Astrocyte (in vitro differentiated cells and primary cell): ENCODE results near the gene KIAA0513. TPM values are rescaled to one million over a fixed set of nuclear protein-coding genes. Genes with fewer than 3 reads are reported as not detected.

Experiments used
- DNase-seq: peaks from one replicate; pipeline ENCODE4 v3.0.0-alpha.2; 2010; ENCODE audit warnings: low read depth
- FAIRE-seq: peaks from 2 replicates; lab custom pipeline; 2011; peaks lifted over from hg19 to GRCh38; lab: Jason Lieb, UNC
- H2AFZ ChIP-seq: 2 replicates; pipeline ENCODE4 v1.6.0; 2012; ENCODE audit warnings: low read depth, low read length, inconsistent platforms
- H3K27ac ChIP-seq: 2 replicates; pipeline ENCODE4 v1.5.1; 2011; ENCODE audit warnings: low read depth, low read length, inconsistent platforms
- H3K27me3 ChIP-seq: 2 replicates; pipeline ENCODE4 v1.6.0; 2011; ENCODE audit warnings: low read length, inconsistent platforms; ENCODE audit not compliant: insufficient read depth
- H3K36me3 ChIP-seq: 2 replicates; pipeline ENCODE4 v1.5.1; 2011; ENCODE audit warnings: low read length, inconsistent platforms; ENCODE audit not compliant: insufficient read depth
- H3K4me1 ChIP-seq: 2 replicates; pipeline ENCODE4 v1.5.1; 2011; ENCODE audit warnings: low read length, inconsistent platforms; ENCODE audit not compliant: insufficient read depth
- H3K4me2 ChIP-seq: 2 replicates; pipeline ENCODE4 v1.6.0; 2012; ENCODE audit warnings: low read length, inconsistent platforms
- H3K4me3 ChIP-seq: 2 replicates; pipeline ENCODE4 v1.5.1; 2011; ENCODE audit warnings: low read depth, mild to moderate bottlenecking, low read length, inconsistent platforms; ENCODE audit not compliant: insufficient read depth
- H3K79me2 ChIP-seq: 2 replicates; pipeline ENCODE4 v1.6.0; 2012; ENCODE audit warnings: mild to moderate bottlenecking, low read length, inconsistent platforms; ENCODE audit not compliant: insufficient read depth
- H3K9ac ChIP-seq: 2 replicates; pipeline ENCODE4 v1.6.0; 2012; ENCODE audit warnings: mild to moderate bottlenecking, low read length, inconsistent platforms
- H3K9me3 ChIP-seq: 2 replicates; pipeline ENCODE4 v1.5.1; 2012; ENCODE audit warnings: low read depth, mild to moderate bottlenecking, low read length, inconsistent platforms; ENCODE audit not compliant: insufficient read depth
- H4K20me1 ChIP-seq: 2 replicates; pipeline ENCODE4 v1.6.0; 2012; ENCODE audit warnings: low read length, inconsistent platforms; ENCODE audit not compliant: insufficient read depth
- H3K27ac Mint-ChIP-seq: one replicate; pipeline ENCODE4 v1.8.0; 2021; ENCODE audit warnings: mild to moderate bottlenecking, mixed read lengths; ENCODE audit not compliant: unreplicated experiment
- H3K27me3 Mint-ChIP-seq: one replicate; pipeline ENCODE4 v1.8.0; 2021; ENCODE audit warnings: low read depth, mixed read lengths; ENCODE audit not compliant: unreplicated experiment
- H3K36me3 Mint-ChIP-seq: one replicate; pipeline ENCODE4 v1.8.0; 2021; ENCODE audit warnings: low read depth, mixed read lengths; ENCODE audit not compliant: unreplicated experiment
- H3K4me1 Mint-ChIP-seq: one replicate; pipeline ENCODE4 v1.8.0; 2021; ENCODE audit warnings: low read depth, mixed read lengths; ENCODE audit not compliant: unreplicated experiment
- H3K4me3 Mint-ChIP-seq: one replicate; pipeline ENCODE4 v1.8.0; 2021; ENCODE audit warnings: mild to moderate bottlenecking, moderate library complexity, mixed read lengths; ENCODE audit not compliant: unreplicated experiment
- H3K9me3 Mint-ChIP-seq: one replicate; pipeline ENCODE4 v1.8.0; 2021; ENCODE audit warnings: mild to moderate bottlenecking, mixed read lengths; ENCODE audit not compliant: unreplicated experiment
- CTCF ChIP-seq: IDR thresholded peaks from 2 replicates; pipeline ENCODE4 v1.5.1; 2011; ENCODE audit warnings: low read depth, mild to moderate bottlenecking, inconsistent platforms, low read length, moderate library complexity; ENCODE audit not compliant: insufficient read depth
- EZH2 ChIP-seq: IDR thresholded peaks from 2 replicates; pipeline ENCODE4 v1.6.1; 2012; ENCODE audit warnings: mild to moderate bottlenecking, low read length, inconsistent platforms; ENCODE audit not compliant: insufficient read depth
- total RNA-seq: library from RNA; stranded (reverse); gene quantifications from 2 replicates; pipeline ENCODE4 v1.2.1, GENCODE V29; 2021

Gene KIAA0513
- total RNA-seq, 1 donor from 2014 or later, result 7.5 TPM

GRCh38 chr16:85123891-85124635, 96.5 kb downstream of the KIAA0513 start:
- Mint-ChIP-seq H3K36me3 (no peaks in the 10 kb centered on the region), H3K4me1 (peaks cover 6% of the 10 kb centered on the region), H3K27me3 (peaks cover 4% of the 10 kb centered on the region), H3K9me3 (peaks cover 5% of the 10 kb centered on the region), H3K4me3 (no peak overlapping the region), H3K27ac (peak overlapping the region; percentile 83)
- Histone ChIP-seq H3K4me3 (no peak overlapping the region), H3K79me2 (no peaks in the 10 kb centered on the region), H3K9me3 (no peaks in the 10 kb centered on the region), H2AFZ (peak overlapping the region; percentile 79), H4K20me1 (no peaks in the 10 kb centered on the region), H3K36me3 (no peaks in the 10 kb centered on the region), H3K27me3 (no peaks in the 10 kb centered on the region), H3K4me2 (peak overlapping the region; percentile 76), H3K27ac (peak overlapping the region; percentile 87), H3K9ac (peak overlapping the region; percentile 78), H3K4me1 (peaks cover 34% of the 10 kb centered on the region)
- FAIRE-seq, result no peak
- no peak for TF ChIP-seq EZH2
- TF ChIP-seq CTCF, result no peak
- DNase-seq, result peak; percentile 85

GRCh38 chr16:85124636-85125346, 97.2 kb downstream of the KIAA0513 start:
- TF ChIP-seq CTCF (no peak), EZH2 (no peak)
- Histone ChIP-seq H4K20me1 (no peaks in the 10 kb centered on the region), H3K4me1 (peaks cover 35% of the 10 kb centered on the region), H3K79me2 (no peaks in the 10 kb centered on the region), H3K36me3 (no peaks in the 10 kb centered on the region), H3K9me3 (no peaks in the 10 kb centered on the region), H3K27me3 (no peaks in the 10 kb centered on the region), H3K4me2 (peak overlapping the region; percentile 76), H3K4me3 (no peak overlapping the region), H2AFZ (no peak overlapping the region), H3K27ac (peak overlapping the region; percentile 87), H3K9ac (peak overlapping the region; percentile 78)
- Mint-ChIP-seq H3K4me1 (peaks cover 8% of the 10 kb centered on the region), H3K9me3 (peaks cover 5% of the 10 kb centered on the region), H3K4me3 (no peak overlapping the region), H3K27me3 (peaks cover 2% of the 10 kb centered on the region), H3K27ac (no peak overlapping the region), H3K36me3 (no peaks in the 10 kb centered on the region)
- FAIRE-seq (no peak), DNase-seq (no peak)
